GM21528 (cell line): Measurements from ENCODE around the gene NME9.
A peak's percentile ranks its signal among the peaks of the same experiment; 100 is the strongest.
"Not testable (repeated sequence)": the region's sequence is repeated elsewhere in the genome, so short reads cannot be mapped to it uniquely, and the experiment has no call there.

Source experiments
- ATAC-seq: cut with Tn5 transposase; IDR thresholded peaks from one replicate; pipeline ENCODE4 v1.9.1; 2021; ENCODE audit warnings: mild to moderate bottlenecking, moderate library complexity; ENCODE audit not compliant: unreplicated experiment, low FRiP score

Gene NME9

GRCh38 chr3:138329127-138329983 lies at the start of gene NME9:
Gene NME9, minus strand, starts transcription at chr3:138329851. Its CDS starts 516 bp downstream, at chr3:138329335.
- ATAC-seq = peak; percentile 81

GRCh38 chr3:138378990-138379389 lies 49.3 kb upstream of the NME9 start:
- ATAC-seq = no peak

GRCh38 chr3:138378331-138378730 lies 48.7 kb upstream of the NME9 start:
- ATAC-seq = no peak

- no peak for ATAC-seq
Observed at GRCh38 chr3:138377804-138378203, 48.2 kb upstream of the NME9 start.

- ATAC-seq = not testable (repeated sequence)
Observed at GRCh38 chr3:138377212-138377611, 47.6 kb upstream of the NME9 start.

GRCh38 chr3:138376663-138377062 lies 47.0 kb upstream of the NME9 start:
- no peak for ATAC-seq

- no peak for ATAC-seq
Observed at GRCh38 chr3:138375447-138375846, 45.8 kb upstream of the NME9 start.

GRCh38 chr3:138374573-138375134 lies 45.0 kb upstream of the NME9 start:
- ATAC-seq = no peak

GRCh38 chr3:138373736-138374094 lies 44.1 kb upstream of the NME9 start:
- no peak for ATAC-seq

GRCh38 chr3:138373087-138373735 lies 43.6 kb upstream of the NME9 start:
- no peak for ATAC-seq

- ATAC-seq = peak; percentile 98
Observed at GRCh38 chr3:138371070-138371965, 41.7 kb upstream of the NME9 start.

- ATAC-seq = no peak
Observed at GRCh38 chr3:138370321-138370720, 40.7 kb upstream of the NME9 start.

- ATAC-seq = no peak
Observed at GRCh38 chr3:138369151-138369900, 39.7 kb upstream of the NME9 start.

GRCh38 chr3:138367911-138368310 lies 38.3 kb upstream of the NME9 start:
- ATAC-seq = no peak

- no peak for ATAC-seq
Observed at GRCh38 chr3:138367326-138367850, 37.7 kb upstream of the NME9 start.

GRCh38 chr3:138366006-138366759 lies 36.5 kb upstream of the NME9 start:
- ATAC-seq = no peak

GRCh38 chr3:138365253-138365555 lies 35.6 kb upstream of the NME9 start:
- no peak for ATAC-seq

- ATAC-seq = no peak
Observed at GRCh38 chr3:138364356-138365252, 35.0 kb upstream of the NME9 start.
